HG02973 (cell line): ENCODE measurements around the gene ERMP1.

ENCODE experiments used
- ATAC-seq: cut with Tn5 transposase; IDR thresholded peaks from one replicate; pipeline ENCODE4 v1.9.1; 2021; ENCODE audit warnings: moderate library complexity; ENCODE audit not compliant: unreplicated experiment

ERMP1 gene

DNA sequence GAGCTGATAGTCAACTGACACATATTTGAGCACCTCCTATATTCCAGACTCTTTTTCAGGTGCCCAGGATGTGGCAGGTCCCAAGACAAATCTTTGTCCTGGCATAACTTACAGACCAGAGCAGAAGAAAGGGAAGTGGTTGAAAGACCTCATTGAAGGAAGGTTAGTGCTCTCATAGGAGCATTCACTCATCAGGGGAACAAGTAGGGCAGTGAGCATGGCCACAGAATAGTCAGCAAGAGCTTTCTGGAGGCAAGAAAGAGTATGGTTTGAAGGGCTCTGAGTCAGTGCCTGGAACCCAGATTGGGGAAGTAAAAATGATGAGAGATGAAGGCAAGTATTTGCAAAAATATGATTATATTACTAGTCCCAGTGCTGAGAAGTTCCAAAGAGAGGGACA, 25.0 kb upstream of the ERMP1 start:
- no peak for ATAC-seq

DNA sequence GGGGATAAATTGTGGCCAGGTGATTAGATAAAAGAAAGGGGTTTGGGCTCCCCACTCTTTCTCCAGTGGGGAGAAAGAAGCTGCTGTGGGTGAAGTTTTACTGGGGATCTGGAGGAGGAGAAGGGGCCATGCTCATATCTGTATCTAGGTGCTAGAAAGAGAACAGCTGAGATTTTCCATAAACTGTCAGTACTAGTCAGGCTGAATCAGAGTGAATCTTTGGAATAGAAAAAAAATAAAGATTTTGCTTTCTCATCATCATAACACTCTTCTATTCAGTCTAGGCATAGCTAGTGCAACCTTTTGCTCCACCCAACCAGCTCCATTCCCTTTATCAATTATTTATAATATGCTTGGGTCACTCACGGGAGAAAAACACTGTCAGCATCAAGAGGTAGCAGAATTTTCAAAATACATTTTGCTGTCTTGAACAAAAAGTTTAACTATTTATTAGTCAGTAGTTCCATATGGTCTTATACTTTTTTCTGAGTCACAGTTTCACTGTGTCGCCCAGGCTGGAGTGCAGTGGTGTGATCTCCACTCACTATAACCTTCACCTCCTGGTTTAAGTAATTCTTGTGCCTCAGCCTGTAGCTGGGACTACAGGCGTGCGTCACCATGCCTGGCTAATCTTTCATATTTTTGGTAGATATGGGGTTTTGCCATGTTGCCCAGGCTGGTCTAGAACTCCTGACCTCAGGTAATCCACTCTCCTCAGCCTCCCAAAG, 21.3 kb upstream of the ERMP1 start:
- ATAC-seq: no peak

DNA sequence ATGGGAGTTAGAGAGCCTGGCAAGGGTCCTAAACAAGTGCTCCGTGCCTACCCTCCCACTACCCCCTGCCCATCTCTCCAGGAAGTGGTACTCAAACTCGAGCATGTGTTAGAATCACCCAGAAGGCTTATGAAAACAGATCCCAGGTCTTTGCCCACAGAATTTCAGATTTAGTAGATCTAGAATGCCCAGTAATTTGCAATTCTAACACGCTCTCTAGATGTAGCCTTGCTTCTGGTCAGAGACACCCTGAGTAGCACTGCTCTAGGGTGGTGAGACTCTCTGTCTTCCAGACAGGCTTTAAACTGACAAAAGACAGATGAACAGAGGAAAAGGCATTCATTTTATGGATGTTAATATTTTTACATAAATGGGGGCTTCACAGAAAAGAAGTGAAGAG, 20.7 kb upstream of the ERMP1 start:
- no peak for ATAC-seq

DNA sequence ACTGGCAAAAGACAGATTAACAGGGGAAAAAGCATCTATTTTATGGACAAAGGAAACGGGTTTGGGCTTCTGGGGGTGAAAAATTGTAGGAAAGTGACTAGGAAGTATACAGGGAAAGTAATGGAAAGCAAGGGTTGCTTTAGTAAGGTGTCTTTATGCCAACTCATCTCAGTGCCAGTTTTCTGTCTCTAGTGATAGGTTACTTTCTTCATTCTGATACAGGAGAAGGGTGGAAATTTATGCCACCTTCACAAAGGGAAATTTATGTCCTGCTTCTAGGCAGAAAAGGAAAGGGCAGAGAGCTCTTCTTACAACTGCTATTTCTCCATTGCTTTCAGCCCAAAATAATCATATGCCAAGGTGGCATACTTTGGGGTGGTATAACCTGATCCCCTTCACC, 20.1 kb upstream of the ERMP1 start:
- no peak for ATAC-seq

DNA sequence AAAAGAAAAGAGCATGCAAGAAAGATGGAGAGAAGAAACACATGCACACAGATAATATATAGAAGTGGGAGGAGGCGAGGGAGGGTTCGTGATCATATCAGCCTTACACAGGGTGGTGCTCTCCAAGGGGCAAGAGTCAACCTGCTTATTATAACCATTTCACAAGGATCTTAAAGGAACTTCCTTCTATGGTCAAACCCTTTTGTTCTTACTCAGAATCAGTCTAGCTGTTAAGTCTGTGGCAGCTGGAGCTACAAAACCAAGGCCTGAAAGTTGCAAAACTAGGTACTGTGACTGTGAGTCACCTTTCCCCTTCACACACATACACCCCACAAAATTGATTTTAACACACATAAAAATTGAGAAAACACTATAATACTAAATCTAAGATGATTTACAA, 18.5 kb upstream of the ERMP1 start:
- ATAC-seq: peak; percentile 88

DNA sequence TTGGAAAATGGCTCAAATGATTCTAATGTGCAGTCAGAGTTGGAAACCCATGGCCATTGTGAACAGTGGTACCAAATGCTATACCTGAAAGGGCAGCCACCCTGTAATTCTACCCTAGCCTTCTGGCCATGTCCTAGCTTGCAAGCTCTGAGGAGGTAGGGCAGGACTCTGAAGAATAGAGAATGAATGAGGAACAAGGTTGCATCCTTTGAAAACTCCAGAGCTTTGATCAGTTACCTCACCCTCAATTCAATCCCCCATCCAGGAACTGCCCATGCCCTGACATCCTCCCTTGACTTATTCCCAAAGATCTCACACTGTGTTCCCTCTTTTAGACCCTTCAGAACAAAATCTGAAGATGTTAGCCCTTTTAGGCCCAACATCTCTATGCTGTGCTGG, 17.8 kb upstream of the ERMP1 start:
- ATAC-seq: no peak

DNA sequence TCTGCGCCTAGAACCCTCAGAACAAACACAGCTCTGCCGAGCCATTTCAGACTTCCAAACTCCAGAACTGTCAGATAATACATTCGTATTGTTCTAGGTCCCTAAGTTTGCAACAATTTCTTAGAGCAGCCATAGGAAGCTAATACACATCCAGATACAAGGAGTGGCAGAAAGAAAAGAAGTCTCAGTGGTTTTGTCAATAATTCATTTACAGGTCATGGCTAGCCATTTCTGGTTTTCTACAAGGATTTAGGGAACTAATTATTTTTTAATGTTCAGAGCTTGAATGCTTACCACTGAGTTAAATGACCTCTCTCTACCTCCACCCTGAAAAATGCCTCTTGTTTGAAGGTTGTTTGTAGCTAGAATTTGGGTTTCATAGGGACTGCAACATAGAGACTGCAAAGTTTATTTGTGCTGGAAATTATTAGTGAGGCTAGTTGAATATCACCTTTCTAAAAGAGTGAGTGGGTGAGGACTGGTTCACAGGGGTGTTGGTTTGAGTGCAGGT, 15.5 kb upstream of the ERMP1 start:
- no peak for ATAC-seq

DNA sequence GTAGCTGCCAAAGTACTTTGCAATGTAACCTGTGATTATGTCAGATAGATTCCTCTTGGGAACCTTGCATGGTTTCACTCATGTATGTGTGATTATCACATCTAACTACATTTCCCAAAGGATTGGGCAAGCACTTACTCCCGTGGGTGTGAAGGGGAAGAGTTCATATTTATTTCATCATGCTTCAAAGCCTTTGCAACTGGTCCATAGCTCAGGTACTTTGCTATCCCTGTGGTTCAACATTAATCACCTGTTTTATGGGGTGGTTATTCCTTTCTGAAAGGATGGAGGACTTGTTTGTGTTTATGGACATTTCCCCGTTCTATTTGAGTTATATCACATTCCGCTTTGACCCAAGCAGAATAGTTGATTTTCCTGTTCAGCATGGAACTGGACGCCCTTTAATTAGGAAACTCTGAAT, 13.6 kb upstream of the ERMP1 start:
- ATAC-seq: no peak

DNA sequence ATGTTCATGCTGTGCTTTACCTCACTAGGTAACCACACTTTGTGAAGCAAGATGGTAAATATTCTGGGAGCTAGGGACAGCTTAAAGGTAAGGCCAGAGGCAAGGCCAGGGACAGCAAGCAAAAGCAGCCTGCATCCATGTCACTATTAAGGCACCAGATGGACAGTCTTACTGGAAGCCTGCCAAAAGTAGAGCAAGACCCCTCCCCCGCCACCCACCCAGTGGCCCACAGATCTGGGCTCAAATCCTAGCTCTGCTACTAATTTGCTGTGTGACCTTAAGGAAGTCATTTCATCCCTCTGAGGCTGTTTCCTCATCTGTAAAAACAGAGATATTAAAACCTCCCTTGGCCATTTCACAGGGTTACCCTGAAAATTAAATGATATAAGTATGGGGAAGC, 13.2 kb upstream of the ERMP1 start:
- no peak for ATAC-seq

DNA sequence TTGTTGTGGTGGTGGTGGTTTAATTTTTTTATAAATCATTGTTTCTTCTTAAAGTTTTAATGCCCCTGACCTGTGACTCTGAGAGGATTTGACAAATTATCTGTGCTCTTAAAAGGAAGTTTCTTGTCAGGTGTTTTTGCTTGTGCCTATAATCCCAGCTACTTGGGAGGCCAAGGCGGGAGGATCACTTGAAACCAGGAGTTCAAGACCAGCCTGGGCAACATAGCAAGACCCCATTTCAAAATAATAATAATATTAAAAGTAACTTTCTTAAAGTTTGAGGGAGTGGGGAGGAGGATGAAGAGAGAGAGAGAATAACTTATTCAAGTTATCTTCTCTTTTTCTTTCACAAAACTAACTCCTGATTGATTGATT, 12.2 kb upstream of the ERMP1 start:
- no peak for ATAC-seq

DNA sequence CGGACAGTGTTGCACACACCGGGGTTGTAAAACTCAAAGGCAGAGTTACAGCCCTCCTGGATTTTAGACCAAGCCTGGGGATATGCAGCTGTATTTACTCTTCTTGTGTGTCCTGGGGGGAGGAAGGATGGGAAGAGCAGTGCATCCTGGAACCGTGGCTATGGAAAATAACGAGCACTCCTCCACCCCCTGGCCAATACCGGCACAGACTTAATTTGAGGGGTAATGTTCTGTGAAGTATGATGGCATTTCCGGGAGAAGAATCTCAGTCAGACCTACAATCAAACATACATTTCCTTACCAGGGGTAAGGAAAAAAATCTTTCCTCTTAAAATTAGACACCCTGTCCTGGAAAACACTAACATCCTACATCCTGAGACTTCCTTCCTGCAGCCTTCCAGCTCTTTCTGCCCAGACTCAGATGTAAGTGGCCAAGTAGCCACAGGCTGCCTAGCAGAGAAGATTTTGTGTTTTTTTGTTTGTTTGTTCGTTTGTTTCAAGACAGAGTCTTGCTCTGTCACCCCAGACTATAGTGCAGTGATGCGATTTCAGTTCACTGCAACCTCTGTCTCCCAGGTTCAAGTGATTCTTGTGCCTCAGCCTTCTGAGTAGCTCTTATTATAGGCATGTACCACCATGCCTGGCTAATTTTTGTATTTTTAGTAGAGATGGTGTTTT, 11.0 kb upstream of the ERMP1 start:
- no peak for ATAC-seq

DNA sequence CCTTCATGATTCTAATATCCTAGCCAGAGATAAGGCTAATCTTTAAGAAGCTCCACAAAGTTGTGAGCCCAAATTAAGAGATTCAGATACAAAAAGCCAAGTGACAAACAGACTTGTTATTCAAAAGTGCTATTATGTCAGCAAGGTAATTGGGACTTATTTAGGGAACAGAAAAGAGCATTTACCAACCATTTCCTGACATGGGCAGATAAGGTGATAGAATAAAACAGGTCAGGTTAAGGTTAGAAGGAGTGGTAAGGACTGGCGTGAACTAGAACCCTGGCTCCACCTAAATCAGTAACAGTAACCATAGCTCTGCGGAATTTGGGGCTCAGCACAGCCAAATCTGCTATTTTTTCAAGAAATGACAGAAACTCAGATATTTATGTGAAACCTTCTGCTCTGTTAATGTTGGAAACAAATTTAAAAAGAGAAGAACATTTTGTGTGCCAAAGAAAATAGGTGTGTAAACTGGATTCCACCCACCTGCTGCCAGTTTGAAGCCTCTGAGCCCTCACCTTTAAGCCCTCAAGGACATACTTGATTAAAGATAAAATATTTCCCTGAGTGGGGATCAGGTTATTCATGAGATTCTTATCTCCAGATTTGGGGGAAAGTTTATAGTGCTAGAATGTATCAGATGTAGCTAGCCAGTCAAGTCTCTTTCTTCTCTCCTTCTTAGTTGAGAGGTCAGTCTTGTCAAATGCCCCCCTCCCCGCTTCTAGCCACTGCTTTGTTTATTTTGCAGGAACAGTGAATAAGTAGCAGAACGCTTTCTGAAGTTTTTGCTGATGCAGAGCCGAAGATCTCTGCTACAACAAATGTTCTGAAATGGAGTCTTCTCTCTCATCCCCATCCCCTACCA, 10.2 kb upstream of the ERMP1 start:
- ATAC-seq: no peak

DNA sequence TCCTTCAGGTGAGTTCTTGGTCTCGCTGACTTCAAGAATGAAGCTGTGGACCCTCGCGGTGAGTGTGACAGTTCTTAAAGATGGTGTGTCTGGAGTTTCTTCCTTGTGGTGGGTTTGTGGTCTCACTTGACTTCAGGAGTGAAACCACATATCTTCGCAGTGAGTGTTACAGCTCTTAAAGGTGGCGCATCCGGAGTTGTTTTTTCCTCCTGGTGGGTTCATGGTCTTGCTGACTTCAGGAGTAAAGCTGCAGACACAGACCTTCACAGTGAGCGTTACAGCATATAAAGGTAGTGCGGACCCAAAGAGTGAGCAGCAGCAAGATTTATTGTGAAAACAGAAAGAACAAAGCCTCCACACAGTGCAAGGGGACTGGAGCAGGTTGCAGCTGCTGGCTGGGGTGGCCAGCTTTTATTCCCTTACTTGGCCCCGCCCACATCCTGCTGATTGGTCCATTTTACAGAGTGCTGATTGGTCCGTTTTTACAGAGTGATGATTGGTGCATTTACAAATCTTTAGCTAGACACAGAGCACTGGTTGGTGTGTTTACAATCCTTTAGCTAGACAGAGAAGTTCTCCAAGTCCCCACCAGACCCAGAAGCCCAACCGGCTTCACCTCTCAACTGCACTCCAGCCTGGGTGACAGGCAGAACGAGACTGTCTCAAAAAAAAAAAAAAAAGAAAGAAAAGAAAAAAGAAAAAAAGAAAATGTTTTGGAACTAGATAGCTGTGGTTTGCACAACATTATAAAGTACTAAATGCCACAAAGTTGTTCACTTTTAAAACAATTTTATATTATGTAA, 9.1 kb upstream of the ERMP1 start:
- ATAC-seq: no peak

DNA sequence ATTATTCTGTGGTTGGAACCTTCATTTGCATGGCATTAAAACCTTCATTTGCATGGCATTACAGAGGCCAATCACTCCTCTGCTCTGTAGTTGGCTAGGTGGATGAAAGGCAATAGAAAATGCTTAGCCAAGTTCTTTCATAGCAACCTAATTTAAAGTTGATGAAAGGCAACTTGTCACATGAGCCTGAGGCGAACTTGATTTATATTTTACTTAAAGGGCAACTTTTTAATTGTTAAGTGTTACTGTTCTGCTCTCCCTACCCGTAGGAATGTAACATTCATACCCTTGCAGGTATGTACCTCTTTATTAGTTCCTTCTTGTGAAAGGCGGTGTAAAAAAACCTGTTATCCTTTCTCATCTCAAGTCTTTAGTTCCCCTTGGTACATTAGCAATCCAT, 7.9 kb upstream of the ERMP1 start:
- ATAC-seq: no peak

DNA sequence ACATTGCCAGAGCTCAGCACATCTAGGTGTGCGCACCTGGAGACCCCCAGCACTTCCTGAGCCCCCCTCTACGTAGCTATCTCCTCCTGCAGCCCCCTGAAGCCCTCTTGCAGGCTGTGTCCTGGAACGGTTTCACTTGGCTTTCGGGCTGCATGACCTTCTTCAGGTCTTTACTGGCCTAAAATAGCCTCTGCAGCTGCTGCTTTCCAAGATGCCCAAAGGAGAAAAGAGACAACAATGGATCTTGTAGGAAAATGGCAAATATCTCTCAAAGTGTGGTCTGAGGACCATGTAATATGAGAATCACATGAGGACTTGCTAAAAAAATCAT, 6.6 kb upstream of the ERMP1 start:
- no peak for ATAC-seq

DNA sequence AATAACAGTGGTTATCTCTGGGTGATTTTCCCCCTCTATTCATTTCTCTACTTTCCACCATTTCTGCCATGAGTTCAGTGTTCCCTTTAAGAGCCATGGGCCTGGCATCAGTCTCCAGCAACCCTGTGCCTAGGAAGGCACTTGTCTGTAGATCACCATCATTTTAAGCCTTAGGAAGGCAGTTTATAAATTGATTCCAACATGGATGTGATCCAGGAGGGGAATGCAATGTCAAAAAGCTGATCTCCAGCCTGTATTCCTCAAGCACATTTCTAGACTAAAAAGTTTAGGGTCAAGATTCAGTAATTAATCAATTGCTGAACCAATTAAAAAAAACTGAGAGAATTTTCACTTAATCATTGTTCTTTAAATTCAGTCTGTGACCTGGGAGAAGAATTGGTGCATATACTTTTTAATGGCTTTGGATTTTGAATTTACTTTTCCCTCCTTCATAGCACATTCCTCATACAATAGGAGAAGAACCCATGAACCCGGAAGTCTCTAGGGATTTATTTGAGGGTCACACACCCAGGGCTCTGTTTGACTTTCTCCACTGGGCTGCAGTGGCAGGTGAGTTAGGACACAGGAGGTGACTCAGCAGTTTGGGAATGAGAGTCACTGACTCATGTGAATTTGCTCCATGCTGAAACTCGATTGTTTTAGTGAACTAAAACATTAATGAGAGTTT, 6.1 kb upstream of the ERMP1 start:
- ATAC-seq: no peak

DNA sequence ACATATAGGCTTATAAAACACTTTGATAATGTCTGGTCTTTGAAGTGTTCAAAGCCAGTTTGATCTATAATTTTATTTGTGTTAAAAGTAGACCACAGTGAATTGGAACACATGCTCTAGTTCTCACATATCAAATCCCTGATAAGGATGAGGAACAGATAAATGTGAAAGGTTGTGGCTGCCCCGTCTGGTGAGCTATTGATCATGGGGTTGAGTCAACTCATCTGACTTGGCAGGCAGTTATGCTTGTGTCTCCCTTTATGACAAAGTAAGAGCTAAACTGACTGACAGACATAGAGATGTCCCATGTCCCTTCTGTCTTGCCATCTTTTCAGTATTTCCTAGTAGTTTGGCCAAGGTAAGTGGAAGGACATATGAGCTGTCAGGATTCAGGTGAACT, 2.9 kb upstream of the ERMP1 start:
- no peak for ATAC-seq

DNA sequence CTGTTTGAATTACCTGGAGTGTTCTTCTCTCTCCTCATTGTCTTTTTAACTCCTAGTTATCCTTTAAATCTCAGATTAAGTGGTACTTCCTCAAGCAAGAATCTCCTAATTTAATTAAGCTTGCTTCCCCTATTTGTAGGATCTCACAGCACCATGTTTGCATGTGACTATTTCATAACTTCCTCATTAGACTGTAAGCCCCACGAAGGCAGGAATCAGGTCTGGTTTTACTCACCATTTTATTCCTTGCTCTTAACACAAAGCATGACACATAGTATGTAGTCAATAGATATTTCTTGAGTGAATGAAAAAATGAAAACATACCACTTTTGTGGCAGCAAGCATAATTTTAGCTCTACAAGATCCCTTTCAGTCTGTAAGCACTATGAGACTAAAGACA, 1.3 kb upstream of the ERMP1 start:
- ATAC-seq: no peak

DNA sequence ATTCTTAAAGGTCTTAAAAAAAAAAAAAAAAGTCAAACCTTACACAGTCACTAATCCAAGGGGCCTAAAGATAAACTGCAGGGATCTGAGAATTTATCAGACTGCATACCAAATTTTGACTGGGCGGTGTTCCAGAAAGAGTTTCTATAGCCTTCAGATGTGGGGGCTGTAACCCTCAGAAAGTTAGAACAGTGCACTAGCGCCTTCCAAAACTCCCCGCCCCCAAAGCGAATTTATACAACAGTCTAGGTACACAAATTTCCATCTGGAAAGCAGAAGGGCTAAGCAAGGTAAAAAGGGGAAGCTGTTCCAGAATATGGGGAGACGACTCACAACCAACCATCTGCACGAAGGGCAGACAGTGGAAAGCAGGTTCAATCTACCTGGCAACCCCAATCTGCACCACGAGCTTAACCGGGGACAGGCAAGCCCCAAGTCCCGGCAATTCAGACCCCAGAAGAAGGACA, 813 bp downstream of the ERMP1 start:
- peak; percentile 41 for ATAC-seq

DNA sequence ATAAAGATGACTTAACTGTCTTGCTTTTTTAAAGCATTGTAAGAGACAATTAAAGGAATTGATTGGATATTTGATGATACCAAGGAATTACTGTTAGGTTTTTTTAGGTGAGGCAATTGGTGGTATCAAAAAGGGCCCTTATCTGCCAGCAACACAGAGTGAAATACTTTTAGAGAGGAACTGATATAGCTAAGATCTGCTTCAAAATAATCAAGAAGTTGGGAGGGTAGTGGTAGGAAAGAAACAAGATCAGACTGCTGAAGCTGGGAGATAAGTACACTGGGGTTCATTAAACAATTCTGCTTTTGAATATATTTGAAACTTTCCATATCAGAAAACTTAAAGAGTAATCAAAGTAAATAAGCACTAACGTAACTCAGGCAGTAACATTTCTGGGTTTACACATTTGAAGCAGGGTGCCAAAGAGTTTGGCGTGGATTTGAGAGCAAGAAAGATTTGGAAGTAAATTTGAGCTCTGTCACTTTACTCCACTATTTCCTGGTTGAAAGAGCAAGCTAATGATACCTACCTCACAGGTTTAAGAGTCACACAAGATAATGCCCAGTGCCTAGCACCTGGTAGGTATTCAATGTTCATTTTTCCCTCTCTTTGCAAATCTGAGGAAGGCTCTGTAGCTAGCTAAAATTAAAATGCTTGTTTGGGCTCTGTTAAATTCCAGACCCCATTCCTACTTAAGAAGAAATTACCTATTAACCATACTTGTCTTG, 6.9 kb downstream of the ERMP1 start:
- no peak for ATAC-seq
